Stimulated activated CD8-positive, alpha-beta memory T cell treated with anti-CD3 and anti-CD28 coated beads, Interleukin-4, amount 100 ng/mL, for 24 hours (primary cell): ENCODE data around the gene UGGT1.
"Not testable (repeated sequence)": the region's sequence is repeated elsewhere in the genome, so short reads cannot be mapped to it uniquely, and the experiment has no call there.

Source experiments
- DNase-seq: peaks from one replicate; pipeline ENCODE4 v3.0.0-alpha.2; 2020; ENCODE audit warnings: low read depth

Gene UGGT1

DNA sequence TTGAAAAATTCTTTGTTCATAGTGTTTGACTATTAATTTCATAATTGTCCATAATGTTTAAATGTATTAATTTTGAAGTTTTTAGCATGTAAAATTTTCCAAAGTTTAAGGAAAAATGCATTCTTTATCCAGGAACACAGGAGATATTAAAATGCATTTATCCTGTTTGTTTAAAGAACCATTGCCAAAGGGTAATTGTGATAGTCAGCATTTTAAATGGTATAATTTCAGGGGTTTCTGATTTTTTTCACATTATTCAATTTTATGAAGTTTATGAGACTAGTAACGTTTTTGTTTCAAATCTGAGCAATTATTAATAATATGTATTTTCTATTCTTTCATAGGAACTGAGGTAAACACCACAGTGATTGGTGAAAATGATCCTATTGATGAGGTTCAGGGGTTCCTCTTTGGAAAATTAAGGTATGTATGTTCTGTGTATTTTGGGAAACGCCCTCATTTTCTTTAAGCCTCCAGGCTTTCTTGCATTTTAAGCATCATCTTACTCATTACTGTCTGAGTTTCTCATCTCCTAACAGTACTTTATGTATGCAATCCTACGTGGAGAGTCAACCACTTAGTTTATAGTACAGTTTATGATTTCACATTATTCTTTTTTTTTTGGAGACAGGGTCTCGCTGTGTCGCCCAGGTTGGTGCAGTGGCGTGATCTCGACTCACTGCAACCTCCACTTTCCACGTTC, 25.1 kb downstream of the UGGT1 start:
- DNase-seq, result no peak

DNA sequence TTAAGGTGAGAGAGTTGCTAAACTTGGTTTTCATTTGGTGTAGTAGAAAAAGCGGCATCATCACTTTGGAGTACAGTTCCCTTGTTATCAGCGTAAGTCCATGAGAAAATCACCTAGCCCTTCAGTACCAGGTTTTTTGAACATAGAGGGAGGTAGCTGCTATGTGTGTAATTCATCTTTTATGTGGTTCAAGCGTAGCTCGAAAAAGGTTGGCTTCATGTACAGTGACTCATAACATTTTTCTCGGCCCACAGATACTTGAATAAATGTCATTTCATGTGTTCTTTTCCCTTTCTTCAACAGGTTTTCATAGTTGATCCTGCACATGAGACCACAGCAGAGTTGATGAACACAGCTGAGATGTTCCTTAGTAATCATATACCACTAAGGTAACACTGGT, 43.6 kb downstream of the UGGT1 start:
- DNase-seq, result no peak

DNA sequence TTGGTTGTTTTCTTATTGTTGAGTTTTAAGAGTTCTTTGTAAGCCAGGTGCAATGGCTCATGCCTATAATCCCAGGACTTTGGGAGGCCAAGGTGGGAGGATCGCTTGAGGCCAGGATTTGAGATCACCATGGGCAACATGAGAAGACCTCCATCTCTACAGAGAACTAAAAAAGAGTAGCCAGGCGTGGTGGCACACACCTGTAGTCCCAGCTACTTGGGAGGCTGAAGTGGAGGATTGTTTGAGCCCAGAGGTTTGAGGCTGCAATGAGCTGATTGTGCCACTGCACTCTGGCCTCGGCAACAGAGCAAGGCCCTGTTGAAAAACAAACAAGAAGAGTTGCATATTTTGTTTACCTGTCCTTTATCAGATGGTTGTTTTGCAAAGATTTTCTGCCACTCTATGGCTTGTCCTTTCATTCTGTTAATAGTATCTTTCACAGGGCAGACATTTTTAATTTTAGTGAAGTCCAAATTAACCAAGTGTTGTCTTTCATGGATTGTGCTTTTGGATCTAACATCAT, 46.2 kb downstream of the UGGT1 start:
- DNase-seq, result no peak

DNA sequence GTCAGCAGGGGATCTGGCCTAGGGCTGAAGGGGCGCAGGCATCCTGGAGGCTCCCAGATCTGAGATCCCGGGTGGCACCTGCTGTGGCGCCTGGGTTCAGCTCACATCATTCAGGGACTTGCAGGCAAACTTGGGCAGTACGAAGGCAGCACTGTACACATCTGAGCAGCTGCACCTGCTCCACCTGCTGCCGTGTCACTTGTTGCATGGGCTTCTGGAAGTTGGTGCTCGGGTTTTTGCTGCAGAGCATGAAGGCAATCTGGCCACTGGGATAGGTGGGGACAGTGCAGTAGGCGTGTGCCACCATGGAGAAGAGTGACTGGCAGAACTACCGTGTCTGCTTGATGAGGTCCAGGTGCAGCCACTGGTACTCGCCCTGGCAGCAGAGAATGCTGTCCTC, 48.6 kb downstream of the UGGT1 start:
- DNase-seq, result no peak

DNA sequence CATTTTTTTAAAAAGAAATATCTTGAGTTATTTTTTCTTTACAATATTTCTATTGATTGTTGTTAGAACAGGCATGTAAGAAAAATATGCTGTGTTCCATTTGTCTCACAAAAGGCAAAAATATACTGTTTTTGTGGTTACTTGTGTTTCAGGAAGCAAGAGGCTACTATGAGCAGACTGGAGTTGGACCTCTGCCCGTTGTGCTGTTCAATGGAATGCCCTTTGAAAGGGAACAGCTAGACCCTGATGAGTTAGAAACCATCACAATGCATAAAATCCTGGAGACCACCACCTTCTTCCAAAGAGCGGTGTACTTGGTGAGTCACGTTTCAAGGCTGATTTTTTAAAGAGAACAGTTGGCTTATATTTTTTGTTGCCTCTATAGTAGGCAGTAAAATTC, 54.7 kb downstream of the UGGT1 start:
- no peak for DNase-seq

DNA sequence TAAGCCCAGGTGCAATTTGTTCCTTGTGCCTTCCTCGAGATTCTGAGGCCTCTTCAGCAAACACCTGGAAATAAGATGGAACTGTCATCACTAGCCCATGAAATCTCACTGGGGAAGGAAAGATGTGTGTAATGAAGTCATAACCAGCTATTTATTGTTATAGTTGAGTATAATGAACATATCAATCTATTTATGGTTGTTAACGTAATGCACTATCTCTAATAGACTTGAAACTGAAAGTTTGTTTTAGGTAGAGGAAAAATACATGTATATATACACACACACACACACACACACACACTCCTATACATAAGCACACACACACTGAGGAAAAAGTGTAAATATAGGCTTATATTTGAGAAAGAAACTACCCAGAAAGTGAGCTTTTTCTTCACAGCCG, 62.8 kb downstream of the UGGT1 start:
- no peak for DNase-seq

DNA sequence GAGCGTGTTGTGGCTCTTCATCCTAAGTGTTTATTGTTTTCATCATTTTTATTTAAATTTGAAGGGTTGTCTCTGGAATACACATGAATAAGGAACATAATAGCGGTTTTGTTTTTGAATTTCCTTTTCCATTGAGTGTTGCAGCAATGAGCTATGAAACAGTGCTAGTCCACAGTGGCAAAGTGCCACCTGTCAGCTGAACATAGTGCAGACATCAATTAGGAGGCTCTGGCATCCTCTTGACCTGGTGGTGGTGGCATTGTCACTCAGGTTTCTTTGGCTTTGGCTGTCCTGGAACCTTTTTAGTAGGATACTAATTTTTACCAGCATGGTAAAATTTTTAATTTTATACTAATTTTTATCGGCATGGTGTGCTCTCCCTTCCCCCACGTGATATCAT, 63.2 kb downstream of the UGGT1 start:
- no peak for DNase-seq

DNA sequence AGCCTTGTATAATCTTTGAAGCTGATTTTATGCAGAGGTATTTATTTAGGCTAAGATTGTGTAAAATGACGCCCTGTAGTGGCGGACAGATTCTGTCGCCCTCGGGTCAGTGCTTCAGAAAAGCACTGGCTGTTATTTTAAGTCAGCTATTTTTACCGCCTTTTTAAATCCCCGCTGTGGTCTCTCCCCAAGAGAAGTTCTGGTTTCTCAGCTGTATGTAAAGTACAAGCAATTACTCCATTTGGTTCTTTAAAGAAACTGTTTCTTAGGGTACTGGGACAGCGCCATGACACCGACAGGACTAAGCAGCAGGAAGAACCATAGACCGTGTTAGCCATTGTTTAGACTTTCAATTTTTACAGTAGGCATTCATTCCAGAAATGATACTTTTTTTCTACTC, 65.0 kb downstream of the UGGT1 start:
- no peak for DNase-seq

DNA sequence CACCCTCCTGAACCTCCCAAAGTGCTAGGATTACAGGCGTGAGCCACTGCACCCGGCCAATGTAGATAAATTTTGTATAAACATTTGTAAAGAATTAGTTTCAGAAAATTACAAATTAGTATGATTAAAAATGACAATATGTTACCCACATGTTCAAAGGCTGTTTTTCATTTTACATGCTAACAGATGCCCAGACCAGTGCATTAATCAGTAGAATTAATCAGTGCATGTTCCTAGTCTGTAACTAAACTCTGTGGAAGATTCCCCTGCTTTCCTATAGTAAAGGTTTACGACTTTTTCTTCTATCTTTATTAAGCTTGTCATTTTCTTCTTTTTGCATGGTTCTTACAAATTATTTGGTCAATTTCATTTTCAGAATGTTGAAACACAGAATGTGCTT, 65.8 kb downstream of the UGGT1 start:
- DNase-seq, result no peak

DNA sequence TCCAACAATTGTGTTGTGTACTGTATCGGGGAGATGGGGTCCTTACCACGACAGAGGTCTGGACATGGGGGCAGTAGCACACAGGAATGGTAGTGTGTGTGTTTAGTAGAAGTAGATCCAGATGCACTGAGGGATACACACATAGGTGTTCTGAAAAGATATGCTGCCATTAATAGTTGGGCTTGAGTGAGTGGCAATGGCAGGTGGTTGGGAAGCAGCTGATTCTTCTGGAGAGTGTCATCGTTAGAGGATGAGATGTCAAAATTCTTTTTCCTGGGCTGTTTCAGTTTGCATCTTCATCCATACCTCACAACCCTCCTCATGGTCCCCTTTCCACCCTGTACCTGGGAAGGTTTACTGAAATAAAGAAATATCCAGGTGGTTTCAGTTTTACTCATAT, 66.6 kb downstream of the UGGT1 start:
- DNase-seq, result no peak

DNA sequence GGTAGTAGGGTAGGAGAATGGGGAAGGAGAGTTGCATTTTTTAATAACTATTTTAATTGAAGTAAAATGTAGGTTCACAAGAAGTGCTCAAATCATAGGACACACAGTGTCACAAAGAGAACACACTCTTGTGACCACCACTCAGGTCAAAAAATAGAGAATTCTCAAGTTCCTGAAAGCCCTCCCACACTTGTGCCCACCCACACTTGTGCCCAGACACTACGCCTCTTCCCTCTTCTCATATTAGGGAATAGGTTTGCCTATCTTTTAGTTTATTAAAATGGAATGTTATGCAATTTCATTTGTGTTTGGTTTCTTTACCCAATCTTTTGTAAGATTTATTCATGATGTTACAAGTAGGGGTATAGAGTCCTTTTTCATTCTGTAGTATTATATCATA, 67.2 kb downstream of the UGGT1 start:
- DNase-seq, result no peak

DNA sequence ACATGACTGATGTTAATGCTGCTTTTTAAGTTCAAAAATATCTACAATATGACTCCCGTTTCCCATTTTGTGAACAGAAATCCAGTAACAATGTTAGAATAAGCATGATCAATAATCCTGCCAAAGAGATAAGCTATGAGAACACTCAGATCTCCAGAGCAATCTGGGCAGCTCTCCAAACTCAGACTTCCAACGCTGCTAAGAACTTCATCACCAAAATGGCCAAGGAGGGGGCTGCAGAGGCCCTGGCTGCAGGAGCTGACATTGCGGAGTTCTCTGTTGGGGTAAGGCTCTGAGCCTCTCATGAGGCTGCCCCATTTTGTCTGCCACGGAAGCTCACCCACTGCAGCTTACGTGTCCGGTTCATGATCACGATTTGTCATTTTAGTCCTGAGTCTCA, 68.4 kb downstream of the UGGT1 start:
- no peak for DNase-seq

DNA sequence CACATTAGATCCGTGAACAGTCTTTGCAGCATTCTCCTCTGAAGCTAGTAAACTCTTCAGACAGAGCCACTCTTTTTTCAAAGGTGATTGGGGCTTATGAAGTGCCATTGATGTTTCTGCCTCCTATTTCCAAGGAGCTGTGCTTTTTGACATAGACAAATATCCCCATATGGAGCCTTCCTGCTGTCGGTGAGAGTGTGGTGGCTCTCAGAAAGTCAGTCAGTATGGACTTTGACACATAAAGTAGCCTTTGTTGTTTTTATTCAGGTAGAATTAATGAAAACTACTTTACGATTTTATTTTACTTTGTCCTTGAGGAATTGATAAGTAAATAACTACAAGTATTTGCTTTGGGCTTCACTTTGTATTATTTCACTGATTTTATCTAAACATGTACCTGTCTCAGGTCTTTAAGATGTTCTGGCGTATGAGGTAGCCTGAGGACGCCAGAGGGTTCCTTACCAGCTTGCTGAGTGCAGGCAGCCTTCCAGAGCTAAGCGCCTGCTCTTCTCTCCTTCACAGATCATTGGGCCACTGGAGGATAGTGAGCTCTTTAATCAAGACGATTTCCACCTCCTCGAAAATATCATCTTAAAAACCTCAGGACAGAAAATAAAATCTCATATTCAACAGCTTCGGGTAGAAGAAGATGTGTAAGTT, 69.7 kb downstream of the UGGT1 start:
- no peak for DNase-seq

DNA sequence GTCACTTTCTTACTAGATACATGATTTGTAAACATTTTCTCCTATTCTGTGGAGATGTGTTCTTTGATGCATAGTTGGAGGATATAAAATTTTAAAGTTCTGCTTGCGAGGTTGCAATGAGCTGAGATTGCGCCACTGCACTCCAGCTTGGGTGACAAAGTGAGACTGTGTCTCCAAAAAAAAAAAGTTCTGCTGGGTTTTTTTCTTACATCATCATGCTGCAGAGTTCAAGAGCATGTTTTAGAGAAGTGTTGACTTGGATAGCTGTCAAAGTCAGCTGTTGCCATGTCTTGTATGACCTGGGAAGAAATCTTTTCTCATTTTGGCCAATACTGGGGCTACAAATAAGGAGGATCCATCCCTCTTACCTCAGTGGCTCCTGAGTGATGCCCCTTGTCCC, 71.3 kb downstream of the UGGT1 start:
- no peak for DNase-seq

DNA sequence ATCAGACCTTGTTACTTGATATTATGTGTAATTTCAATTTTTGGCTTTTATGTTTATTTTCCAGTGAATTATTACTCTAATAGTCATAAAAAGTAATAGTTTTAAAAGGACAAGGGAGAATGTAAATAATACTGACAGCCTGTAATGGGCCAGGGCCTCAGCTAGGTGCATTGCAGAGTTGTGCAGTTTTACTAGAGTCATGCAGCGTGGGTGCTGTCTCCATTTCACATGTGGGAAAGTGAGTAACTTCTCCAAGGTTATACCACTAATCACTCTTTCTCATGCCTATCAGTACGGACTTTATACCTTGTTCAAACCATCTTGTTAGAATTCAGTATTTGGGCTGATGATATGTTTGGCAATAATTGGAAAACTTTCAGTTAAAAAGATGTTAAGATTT, 73.3 kb downstream of the UGGT1 start:
- DNase-seq, result no peak

DNA sequence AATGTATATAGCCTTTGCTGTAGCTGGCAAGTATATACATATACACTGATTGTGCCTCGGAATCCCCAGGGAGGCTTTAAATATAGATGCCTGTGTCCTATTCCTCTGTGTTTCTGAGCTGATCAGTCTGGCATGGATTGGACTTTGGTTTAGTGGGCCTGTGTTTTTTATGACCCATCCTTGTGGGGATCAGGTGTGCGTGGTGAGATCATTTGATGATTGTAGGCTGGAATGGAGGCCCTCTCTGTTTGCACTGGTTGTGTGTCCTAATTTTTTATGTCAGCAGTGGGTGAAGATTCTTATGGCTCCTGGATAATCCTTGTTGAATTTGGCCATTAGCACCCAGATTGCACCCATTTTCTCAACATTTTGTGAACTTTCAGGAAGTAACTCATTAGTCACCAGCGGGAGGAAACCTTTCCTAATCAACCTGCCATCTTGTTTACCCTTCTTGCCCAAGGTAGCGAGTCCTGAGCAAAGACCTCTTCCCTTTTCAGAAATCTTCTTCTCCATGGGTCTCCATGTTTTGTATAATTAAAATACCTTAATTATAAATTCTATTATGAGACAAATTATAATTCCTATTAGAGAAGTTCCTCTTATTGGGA, 75.8 kb downstream of the UGGT1 start:
- no peak for DNase-seq

DNA sequence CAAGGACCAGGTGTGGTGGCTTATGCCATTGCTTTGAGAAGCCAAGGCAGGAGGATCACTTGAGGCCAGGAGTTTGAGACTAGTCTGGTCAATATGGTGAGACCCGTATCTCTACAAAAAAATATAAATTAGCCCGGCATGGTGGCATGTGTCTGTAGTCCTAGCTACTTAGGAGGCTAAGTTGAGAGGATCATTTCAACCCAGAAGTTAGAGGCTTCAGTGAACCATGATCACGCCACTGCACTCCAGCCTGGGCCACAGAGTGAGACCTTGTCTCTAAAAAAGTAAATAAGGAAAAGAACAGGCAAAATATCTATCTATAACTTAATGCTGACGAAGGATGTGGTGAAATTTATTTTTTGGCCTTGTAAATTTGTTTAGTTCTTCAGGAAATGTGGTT, 78.1 kb downstream of the UGGT1 start:
- no peak for DNase-seq

DNA sequence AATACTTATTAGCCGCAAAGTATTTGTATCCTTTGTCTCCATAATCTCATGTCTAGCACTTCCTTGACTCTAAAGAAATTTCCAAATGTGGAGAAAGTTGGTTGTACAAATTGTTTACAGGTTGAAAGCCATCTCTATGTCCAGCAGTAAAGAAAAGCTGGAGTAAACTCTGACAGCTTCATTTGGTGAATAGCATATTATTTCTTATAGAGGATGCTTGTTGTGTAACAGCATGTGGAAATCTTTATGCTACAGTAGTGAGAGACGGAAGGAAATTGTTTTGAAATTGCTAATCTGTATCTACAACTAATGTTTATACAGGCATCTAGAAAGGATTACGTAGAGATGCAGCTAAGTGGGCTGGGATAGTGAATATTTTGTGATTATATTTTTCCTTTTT, 78.5 kb downstream of the UGGT1 start:
- no peak for DNase-seq

DNA sequence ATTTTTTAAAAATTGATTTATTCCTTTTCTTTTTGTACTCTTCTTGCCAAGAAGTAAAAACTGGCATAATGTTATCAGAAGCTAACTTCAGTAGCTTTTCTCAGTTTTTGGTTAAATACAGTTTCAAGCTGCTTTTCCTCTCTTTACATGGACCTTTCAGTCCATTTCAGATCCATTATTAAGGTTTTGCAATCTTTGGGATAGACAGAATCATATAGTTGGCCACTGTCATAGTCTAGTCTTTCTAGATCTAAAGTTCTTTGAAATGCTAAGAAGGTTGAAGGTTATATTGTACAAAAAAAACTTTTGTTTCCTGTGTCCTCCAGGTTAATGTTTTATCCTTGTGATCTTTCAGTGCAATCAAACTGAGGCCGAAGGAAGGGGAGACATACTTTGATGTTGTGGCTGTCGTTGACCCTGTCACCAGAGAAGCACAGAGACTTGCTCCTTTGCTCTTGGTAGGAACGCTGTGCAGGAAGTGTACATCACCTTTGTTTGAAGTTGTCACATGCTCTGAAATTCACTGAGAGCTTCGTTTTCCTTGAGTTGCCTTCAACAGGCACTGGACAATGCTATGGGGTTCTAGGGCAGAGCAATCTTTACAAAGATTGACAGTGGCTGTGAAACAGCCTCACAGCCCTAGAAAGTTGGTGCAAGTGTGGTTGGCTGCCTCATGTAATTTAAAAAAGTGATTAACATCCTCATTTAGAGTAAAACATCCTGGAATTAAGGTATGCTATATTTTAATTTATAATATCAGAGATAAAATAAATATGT, 79.1 kb downstream of the UGGT1 start:
- no peak for DNase-seq

DNA sequence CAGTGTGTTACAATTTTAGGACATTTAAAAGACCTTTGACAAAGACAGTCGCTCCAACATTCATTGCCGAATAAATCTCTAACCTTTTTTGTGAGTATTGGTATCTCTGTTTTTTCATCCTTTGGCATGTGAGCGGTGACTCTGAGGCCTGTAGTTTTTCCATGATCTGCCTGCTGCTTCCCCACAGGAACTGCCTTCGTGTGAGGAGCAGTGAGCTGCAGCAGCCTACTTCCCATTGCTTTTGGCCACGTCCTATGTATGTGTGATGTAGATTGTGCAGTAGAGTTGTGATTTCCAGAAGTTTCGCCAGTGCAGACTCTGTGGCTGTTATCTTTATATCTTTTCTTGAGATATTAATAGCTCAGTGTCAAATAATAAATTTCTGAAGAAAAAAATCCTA, 79.8 kb downstream of the UGGT1 start:
- DNase-seq, result no peak

DNA sequence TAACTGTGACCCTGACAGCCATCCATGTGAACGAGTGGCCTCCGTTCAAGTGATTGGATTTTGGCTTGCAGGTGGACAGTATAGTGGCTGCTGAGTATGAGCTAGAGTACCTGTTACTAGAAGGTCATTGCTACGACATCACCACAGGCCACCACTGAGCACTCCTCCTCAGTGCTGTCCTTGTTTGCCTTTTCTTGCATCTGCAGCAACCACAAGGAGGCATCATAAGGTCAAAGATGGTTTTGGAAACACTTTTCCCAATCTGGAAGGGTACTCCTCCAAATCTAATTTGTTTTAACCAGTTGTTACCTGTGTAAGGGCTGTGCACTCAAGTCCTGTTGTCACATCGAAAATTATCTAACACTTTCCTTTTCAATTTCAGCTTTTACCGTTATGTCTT, 81.2 kb downstream of the UGGT1 start:
- no peak for DNase-seq

DNA sequence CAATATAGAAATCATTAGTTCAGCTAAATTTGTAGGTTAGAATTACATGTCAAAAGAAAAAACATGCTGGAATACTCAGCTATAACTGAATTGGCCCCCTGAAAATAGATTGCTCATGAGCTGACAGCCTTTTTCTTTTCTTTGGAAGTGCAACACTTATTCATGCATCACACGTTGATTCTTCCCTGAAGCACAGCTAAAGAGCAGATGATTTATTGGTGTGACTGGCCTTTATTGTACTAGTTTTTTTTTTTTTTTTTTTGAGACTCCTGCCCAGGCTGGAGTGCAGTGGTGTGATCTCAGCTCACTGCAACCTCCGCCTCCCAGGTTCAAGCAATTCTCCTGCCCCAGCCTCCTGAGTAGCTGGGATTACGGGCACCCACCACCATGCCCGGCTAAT, 83.1 kb downstream of the UGGT1 start:
- not testable (repeated sequence) for DNase-seq

DNA sequence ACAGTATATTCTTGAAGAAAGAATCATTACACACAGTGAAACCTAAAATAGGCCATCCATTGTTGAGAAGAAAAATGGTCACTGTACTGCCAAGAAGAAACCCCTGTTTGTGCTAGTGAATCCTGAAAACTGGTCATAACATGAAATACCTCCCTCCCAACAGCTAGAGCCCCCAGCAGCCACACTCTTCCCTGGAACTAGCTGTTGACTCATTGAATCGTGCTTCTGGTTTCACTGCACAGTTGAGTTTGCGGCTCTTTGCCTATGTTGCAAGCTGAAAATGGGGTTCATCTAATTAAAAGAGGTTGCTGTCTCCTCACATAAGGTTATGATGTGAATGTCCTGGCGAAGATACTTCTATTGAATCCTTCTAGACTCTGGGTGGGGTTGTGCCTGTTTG, 86.3 kb downstream of the UGGT1 start:
- no peak for DNase-seq
